Effector CD4-positive, alpha-beta T cell (primary cell): Measurements from ENCODE around the gene OSTF1.

ENCODE experiments used
- DNase-seq: peaks from one replicate; pipeline ENCODE4 v3.0.0-alpha.2; 2020
- total RNA-seq: gene quantifications from one replicate; lab custom pipeline; 2026; lab: John Stamatoyannopoulos, UW

Gene OSTF1, protein sequence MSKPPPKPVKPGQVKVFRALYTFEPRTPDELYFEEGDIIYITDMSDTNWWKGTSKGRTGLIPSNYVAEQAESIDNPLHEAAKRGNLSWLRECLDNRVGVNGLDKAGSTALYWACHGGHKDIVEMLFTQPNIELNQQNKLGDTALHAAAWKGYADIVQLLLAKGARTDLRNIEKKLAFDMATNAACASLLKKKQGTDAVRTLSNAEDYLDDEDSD
- 34.3 reads per million, percentile 59 among the genes with 10 or more reads in this experiment for total RNA-seq

DNA sequence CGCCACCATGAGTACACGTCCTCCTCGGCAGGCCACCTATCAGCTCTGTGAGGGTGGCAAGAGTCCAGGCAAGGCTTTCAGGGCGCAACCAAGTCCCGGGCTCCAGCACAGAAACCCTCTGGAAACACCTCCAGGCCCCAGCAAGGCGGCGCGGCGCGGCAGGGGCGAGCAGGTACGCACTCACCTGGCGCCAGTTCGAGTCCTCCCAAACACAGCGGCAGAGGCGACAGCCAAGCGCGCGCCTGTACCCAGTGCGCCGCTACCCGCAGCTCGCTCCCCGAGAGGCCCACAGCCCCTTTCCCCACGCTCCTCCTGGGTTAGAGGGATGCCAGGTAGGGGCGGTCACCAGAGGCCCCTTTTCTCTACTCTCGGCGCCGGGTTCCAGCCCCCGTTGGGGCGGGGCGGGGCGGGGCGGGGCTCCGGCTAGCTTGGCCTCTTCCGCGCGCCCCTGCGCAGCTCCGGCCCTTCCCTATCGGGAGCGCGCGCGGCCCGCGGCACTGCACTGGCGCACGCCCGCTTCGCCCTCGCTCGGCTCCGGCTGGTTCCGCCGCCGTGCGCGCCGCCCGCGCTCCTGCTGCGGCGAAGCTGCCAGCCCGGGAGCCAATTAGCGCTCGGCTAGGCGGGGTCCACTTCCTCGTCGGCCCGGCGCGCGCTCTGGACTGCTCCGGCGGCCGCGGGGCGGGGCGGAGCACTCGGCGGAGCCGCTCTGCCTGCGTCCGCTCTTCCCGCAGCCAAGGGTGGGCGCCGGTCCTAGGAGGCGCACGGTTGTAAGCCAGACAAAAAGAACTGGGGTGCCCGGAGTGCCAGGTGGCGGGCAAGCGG lies at the start of gene OSTF1, which contains the start of gene NMRK1:
Gene OSTF1, plus strand, starts transcription at position 691 of the 822 bp plus-strand sequence. CDS start 179 bp downstream, outside the sequence.
Gene NMRK1, minus strand, starts transcription at position 332 of the 822 bp plus-strand sequence. CDS start 5,040 bp downstream, outside the sequence.
- DNase-seq: peak; percentile 89

- no peak for DNase-seq
Observed at GRCh38 chr9:75039009-75039408, 49.3 kb upstream of the OSTF1 start.

DNA sequence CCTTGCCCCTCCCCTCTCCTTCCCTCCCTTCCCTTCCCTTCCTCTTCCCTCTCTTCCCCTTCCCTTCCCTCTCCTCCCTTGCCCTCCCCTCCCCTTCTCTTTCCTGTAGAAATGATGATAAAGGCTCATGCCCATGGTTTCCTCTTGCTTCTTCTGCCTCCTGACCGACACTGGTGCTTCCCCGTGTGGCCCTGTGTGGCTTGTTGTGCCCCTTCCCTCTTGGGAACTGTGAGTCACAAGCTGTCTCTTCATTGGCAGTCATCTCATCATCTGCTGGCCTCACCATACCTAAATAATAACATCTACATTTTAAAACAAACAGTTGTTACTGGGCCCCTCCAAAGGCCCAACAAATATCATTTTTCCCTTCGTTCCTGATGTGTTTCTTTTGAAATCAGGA lies 48.5 kb upstream of the OSTF1 start:
- no peak for DNase-seq

DNA sequence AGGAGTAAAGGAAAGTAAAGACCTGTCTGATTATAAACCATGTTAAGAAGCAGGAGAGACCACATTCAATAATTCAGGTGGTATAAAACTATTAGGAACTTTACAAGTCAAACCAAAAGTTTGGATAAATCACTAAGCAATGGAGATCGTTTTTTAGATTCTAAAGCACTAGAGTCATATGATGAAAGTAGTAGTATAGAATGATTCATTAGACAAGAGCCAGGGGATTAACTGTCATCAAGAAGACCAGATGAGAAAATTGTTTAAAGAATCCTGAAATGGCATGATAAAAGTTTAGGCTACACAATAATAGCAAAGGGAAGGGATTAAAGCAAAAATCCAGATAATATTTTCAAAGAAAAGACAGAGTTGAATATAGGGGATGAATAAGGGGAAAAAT lies 47.3 kb upstream of the OSTF1 start:
- no peak for DNase-seq

DNA sequence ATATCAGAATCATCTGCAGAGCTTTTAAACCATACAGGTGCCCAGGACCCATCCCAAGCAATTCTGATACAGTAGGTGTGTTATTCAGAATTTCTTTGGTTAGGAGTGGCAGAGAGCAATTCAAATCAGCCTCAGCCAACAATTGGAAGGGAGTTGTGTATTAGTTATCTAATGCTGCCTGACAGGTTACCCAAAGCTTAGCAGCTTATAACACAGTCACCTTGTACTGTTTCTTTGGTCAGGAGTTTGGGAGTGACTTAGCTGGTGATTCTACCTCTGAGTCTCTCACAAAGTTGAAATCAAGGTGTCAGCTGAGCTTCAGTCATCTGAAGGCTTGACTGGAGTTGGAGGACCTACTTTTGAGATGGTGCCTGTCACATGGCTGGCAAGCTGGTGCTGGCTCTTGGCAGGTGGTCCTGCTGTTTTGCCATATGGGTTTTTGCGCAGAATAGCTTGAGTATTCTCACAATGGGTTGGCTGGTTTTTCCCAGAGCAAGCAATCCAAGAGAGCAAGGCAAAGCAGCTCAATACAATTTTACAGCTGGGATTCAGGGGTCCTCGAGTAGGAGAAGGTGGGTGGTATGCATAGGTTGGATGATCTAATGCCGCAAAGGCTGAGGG lies 41.5 kb upstream of the OSTF1 start:
- no peak for DNase-seq

GRCh38 chr9:75047506-75047905 lies 40.8 kb upstream of the OSTF1 start:
- no peak for DNase-seq

DNA sequence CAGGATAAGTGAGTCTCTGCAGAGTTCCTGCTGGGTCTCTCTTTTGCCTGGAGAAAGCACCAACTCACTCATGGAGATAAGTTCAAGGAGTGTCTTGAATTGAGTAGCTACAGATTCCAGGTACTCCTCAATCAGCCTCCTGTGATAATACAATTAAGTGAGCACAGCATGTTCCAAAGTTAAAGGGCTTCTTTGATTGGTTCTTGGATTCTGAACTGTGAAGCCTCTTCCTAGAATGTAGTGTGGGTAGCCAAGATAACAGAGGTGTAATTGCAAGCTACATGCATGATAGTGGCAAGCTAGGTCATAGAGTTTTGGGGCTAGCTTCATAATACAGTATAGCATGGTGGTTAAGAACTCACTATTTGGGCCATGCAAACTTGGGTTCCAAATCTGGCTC lies 37.0 kb upstream of the OSTF1 start:
- no peak for DNase-seq

DNA sequence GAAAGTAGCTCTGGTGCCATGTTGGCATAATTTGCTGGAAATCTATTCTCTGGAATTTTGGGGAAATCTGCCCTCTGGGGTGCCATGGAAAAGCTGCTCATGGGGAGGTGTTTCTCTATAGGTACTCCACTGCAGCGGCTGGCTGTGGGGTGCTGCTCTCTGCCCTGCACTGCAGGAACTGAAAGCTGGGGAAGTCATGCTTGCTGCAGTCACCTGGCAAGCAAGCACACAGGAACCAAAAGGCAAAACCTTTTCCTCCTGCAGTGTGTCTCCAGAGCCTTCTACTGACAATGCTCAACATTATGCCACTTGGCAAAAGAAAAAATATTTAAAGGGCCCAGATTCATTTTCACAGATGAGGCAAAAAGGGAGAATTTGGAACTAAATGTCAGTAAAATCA lies 34.4 kb upstream of the OSTF1 start:
- no peak for DNase-seq

DNA sequence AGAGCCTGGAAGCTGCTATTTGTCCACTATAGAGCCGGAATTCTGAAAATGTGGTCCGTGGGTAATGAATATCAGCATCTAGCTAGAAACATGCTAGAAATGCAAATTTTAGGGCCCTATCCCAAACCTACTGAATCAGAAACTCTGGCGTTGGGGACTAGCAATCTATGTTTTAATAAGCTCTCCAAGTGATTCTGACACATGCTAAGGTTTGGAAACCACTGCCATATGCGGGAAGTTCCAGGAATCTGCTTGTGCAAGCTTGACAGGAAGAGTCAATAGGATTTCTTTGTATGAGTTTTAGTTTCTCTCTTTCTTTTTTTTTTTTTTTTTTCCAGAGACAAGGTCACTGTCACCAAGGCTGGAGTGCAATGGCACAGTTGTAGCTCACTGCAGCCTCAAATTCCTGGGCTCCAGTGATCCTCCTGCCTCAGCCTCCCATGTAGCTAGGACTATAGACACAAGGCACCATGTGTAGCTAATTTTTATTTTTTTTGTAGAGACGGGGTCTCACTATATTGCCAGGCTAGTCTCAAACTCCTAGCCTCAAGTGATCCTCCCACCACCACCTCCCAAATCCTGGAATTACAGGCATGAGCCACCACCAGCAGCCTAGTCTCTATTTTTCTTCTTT lies 33.8 kb upstream of the OSTF1 start:
- no peak for DNase-seq

DNA sequence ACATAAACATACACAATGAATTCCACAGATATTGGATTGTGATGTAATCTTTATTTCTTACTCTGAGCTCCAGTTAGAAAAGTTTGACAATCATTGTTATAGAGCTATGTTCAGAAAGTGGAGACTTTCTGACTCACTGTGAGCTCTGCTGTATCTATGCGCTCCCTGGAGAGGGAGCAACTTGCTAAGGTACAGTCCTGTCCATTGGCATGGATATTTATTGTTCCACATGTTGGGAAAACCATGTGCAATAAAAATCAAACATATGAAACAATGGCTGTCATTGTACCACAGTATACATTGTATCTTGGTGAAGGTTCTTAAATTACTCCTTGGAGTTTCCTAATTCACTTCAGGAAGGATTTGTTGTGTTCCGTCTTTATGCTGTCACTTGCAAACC lies 27.1 kb upstream of the OSTF1 start:
- DNase-seq: no peak

- no peak for DNase-seq
Observed at GRCh38 chr9:75063556-75064305, 24.6 kb upstream of the OSTF1 start.

GRCh38 chr9:75064307-75065025 lies 23.8 kb upstream of the OSTF1 start:
- no peak for DNase-seq

GRCh38 chr9:75065510-75065909 lies 22.8 kb upstream of the OSTF1 start:
- DNase-seq: no peak

DNA sequence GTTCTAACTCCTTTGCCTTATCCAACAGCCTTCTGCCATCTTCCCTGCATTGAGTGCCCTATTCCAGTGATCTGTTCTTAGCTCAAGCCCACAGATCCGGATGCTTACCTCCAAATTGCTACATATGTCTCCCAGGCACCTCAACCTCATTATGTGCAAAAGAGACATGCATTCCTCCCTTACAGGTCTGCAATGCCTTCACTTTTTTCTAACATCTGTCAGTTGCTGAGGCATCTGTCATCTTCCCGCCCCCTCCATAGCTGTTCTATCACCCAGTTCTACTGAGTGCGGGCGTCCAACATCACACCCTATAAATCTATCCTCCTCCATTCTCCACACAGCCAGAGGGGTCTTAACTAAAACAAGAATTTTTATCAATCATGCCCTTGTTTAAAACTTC lies 20.4 kb upstream of the OSTF1 start:
- DNase-seq: no peak

DNA sequence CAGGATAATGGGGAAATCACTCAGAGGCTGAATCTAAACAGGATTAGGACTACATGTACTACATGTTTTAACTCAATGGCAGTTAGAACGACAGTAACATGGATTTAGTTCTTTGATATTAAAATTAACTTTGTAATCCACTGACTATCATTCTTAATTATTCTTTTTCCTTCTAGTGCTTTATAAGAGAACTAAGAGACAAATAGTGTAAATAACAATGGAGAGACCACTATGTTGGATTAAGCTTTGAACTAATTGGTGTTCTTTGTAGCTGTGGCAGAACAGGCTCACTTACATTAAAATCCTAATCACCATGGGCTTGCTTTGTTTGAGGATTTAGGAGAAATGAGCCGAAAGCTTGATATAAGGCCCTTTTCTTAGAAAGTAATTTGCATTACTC lies 19.1 kb upstream of the OSTF1 start:
- DNase-seq: no peak

DNA sequence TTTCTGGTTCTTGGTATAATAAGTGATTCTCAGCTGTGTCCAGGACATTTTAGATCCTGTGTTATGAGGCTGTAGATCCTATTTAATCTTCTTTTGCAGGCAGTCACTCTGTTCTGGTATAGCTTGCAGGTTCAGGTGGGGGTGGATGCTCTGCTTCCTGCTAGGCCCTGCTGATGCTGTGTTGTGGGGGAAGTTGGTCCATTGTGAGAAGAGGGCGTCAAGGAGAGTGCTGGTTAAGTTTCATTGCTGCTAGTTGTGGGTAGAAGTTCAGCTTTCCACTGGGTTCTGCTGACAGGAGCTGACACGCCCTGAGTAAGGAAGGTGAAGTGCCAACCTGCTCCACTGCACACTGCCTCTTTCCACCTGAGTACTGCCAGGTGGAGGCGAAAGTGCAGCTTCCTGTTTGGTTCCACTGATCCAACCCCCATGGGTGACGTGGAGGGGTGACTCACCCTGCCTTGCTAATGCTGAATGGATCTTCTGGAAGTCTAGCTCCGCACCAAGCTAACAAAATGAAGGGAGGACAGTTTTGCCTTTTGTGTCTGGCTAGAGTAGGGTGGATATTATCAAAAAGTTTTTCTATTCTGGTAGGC lies 16.7 kb upstream of the OSTF1 start:
- DNase-seq: peak; percentile 16

- no peak for DNase-seq
Observed at GRCh38 chr9:75072895-75073294, 15.4 kb upstream of the OSTF1 start.

DNA sequence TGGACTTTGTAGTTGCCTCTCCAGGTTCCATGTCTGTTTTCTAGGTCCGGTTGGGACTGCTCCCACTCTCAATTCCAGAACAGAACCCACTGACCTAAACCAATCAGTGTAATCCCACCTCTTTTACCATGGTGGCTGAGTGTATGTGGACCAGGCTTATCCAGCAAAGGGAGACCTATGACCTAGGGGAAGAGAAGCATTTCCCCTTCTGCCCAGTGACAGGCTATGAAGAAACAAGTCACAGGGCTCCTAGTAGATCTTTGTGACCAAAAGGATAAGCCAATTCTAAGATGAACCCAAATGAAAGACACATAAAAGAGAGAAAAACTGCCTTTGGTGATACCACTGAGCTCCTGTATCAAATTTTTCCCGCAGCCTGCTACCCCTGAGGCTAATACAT lies 6.7 kb upstream of the OSTF1 start:
- DNase-seq: no peak

- DNase-seq: no peak
Observed at GRCh38 chr9:75083188-75083970, 4.9 kb upstream of the OSTF1 start.

DNA sequence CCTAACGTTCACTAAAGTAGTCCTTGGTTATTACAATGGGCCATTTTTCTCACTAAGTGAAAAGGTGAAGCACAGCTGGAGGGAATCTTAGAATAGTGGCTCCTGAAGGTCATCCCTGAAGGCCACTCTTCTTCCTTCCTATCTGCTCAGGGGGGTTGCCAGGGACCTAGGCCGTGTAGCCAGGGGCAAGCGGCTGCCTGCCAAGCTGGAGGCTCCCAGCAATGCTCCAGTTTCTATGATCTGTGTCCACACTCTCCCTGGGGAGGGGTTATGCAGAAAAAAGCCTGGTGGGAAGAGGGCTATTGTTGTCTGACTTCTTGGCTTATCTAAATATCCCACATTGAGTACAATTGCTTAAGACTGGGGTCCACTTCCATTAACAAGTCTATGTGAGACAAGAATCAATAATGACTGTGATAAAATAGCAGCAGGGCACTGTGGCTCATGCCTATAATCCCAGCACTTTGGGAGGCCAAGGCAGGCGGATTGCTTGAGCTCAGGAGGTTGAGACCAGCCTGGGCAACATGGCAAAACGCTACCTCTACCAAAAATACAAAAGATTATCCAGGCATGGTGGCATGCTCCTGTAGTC lies 4.1 kb upstream of the OSTF1 start:
- DNase-seq: no peak
